ENCODE data around the gene CD28.

DNA sequence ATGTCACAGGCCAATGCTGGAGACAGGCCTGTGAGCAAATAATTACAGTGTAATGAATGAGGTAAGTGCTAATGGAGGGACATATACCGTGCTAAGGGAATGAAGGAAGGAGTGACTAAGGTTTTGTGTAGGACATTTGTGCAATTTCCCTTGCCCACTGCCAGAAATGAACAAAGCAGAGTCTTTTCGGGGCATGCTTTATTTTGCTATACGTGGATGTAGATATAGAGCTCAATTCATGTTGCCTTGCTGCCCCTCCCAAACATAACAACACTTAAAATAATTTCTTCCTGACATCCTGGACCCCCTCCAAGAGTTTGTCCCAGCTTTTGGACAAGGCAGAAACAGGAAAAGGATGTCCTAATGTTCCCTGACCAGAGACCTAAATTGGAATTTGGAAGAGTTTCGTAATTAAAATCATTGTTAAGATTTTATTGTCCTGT is 23.7 kb upstream of the CD28 start:
- no peak for TF ChIP-seq EZH2 (IDR thresholded peaks at IDR 0.05; ENCODE audit: borderline replicate concordance, low read depth, low read length, severe bottlenecking)
- TF ChIP-seq, protein P1, sequence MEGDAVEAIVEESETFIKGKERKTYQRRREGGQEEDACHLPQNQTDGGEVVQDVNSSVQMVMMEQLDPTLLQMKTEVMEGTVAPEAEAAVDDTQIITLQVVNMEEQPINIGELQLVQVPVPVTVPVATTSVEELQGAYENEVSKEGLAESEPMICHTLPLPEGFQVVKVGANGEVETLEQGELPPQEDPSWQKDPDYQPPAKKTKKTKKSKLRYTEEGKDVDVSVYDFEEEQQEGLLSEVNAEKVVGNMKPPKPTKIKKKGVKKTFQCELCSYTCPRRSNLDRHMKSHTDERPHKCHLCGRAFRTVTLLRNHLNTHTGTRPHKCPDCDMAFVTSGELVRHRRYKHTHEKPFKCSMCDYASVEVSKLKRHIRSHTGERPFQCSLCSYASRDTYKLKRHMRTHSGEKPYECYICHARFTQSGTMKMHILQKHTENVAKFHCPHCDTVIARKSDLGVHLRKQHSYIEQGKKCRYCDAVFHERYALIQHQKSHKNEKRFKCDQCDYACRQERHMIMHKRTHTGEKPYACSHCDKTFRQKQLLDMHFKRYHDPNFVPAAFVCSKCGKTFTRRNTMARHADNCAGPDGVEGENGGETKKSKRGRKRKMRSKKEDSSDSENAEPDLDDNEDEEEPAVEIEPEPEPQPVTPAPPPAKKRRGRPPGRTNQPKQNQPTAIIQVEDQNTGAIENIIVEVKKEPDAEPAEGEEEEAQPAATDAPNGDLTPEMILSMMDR (IDR thresholded peaks at IDR 0.05; ENCODE audit: borderline replicate concordance, extremely low read depth, low read length, poor library complexity, severe bottlenecking) = no peak

Measured in DND-41 (cell line).